ENCODE measurements around the gene LOXL1.

GRCh38 chr15:73931441-73931840, 5.2 kb downstream of the LOXL1 start:
- no peak for TF ChIP-seq CTCF (IDR thresholded peaks at IDR 0.05)
- no peak for TF ChIP-seq POLR2A (IDR thresholded peaks at IDR 0.05)

All from prostate gland (tissue), 2 donors.